NCI-H1092 treated with DMSO at 0.1 percent for 48 hours (cell line): ENCODE data around the gene KLHDC7A.
A peak's percentile ranks its signal among the peaks of the same experiment; 100 is the strongest.

Experiments used
- DNase-seq: peaks from one replicate; lab custom pipeline; 2025; lab: John Stamatoyannopoulos, UW

Gene KLHDC7A

DNA sequence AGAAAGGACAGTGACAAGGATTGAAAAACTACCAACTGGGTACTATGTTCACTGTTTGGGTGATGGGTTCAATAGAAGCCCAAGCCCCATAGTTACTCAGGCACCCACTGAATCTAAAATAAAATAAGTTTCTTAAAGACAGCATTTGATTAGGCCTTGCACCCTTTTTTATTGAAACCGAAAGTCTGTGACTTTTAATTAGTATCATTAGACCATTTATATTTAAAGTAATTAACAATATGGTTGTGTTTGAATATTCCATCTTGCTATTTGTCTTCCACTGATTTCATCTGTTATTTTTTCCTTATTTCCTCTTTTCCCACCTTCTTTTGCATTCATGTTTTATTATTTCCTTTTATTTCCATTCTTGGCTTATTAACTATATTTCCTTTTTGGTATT is 27.4 kb downstream of the KLHDC7A start:
- no peak for DNase-seq

GRCh38 chr1:18511149-18511873 is 30.6 kb downstream of the KLHDC7A start:
- no peak for DNase-seq

DNA sequence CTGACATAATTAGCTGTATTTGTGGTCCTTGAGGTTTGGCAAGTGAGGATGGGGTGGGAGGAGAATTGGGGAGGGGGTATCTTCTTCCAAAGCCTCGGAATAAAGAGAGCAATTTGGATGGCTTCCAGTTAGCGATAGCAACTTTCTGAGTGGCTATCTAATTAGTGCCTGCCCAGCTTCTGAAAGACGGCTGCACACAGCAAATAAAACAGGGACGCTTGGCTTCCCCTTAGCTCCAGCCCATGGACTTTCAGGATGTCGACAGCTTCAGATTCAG is 31.1 kb downstream of the KLHDC7A start:
- DNase-seq, result peak; percentile 92

- DNase-seq, result no peak
These were observed 32.2 kb downstream of the KLHDC7A start for GRCh38 chr1:18512883-18513282.

GRCh38 chr1:18513995-18514394 is 33.3 kb downstream of the KLHDC7A start:
- DNase-seq, result peak; percentile 23

DNA sequence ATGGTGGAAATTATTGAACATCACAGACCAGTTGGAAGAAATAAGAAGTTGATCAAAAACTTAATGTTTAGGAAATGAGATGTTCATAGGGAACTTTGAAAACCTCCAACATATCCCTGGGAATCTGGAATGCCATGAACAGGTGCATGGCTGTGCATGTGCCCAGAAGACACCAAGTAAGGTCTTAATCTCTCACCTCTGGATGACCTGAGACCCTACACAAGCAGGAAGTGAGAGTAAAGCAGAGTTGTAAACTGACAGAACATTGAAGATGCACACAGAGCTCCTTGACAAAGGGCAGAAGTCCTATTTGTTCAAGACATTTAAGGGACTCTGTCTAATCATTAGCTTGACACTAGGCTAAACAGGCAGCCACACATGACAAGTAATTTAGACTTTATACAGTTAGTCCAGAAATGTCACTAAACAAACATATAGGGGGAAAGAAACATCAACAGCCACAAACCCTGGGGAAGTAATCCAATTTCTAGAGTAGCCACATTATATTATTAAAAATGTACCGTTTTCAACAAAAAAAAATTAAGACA is 34.5 kb downstream of the KLHDC7A start:
- no peak for DNase-seq

DNA sequence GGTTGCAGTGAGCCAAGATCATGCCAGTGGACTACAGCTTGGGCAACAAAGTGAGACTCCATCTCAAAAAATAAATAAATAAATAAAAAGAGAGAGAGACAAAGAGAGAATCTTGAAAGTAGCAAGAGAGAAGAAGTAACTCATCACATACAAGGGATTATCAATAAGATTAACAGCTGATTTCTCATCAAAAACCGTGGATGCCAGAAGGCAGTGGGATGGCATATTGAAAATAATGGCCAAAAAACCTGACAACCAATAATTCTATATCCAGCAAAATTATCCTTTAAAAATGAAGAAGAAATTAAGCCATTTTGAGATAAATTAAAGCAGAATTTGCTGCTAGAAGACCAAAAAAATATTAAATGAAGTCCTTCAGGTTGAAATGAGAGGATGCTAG is 35.7 kb downstream of the KLHDC7A start:
- no peak for DNase-seq

GRCh38 chr1:18526436-18527275 is 45.9 kb downstream of the KLHDC7A start:
- no peak for DNase-seq

GRCh38 chr1:18527514-18527913 is 46.8 kb downstream of the KLHDC7A start:
- no peak for DNase-seq

DNA sequence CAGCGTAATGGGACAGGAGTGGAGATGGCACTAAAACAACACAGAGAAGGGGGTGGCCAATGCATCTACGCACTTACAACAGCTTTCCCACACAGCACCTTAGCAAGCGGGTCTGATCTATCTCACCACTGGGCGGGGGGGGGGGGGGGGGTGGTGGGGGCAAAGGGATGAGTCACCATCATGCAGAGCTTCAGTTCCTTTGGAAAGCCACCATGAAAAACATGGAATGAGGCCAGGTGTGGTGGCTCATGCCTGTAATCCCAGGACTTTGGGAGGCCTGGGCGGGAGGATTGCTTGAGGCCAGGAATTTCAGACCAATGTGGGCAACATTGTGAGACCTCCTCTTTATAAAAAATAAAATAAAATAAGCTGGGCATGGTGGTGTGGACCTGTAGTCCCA is 47.2 kb downstream of the KLHDC7A start:
- no peak for DNase-seq

GRCh38 chr1:18528616-18529015 is 47.9 kb downstream of the KLHDC7A start:
- no peak for DNase-seq

GRCh38 chr1:18529714-18530113 is 49.0 kb downstream of the KLHDC7A start:
- no peak for DNase-seq

GRCh38 chr1:18530587-18531502 is 50.1 kb downstream of the KLHDC7A start:
- DNase-seq, result peak; percentile 23

- no peak for DNase-seq
These were observed 50.7 kb downstream of the KLHDC7A start for GRCh38 chr1:18531503-18531845.

GRCh38 chr1:18532390-18533170 is 51.9 kb downstream of the KLHDC7A start:
- no peak for DNase-seq

GRCh38 chr1:18533259-18533658 is 52.5 kb downstream of the KLHDC7A start:
- DNase-seq, result no peak

DNA sequence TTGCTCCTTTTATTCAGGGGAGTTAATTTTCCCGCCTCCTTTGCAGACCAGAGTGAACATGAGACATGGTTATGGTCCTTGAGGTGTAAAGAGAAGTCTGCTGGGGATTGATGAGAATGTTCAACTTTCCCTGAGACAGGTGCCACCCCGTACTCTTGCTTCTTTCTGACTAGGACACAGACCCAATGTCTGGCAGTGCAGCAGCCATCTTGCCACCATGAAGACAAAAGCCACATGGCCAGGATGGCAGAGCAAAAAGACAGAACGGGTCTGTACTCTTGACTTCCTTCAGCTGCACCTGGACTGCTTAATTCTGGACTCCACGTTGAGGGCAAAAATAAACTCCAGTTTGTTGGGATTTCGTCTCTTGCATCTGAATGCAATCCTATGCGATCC is 54.1 kb downstream of the KLHDC7A start:
- DNase-seq, result no peak
